ENCODE data around the gene OR2B2. TPM values are rescaled to one million over a fixed set of nuclear protein-coding genes. Genes with fewer than 3 reads are reported as not detected.

The OR2B2 gene
- total RNA-seq, 1 donor, result not detected

DNA sequence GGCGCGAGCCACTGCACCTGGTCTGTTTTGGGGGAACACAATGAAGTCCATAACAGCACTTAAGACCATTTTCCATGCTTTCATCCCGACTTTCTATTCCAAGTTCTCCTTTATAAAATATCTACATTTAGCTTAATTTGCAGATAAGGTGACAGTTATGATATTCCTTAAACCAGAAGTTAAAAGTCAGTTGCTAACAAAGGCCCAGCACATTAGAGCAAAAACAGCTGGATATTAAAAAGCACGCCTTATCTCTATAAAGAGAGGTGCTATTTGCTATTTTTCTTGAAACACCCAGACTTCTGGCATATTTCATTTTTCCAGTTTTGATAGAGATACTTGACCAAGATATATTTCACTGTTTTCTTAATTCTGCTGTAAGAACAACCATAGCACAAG lies 15.8 kb downstream of the OR2B2 start:
- no peaks in the 10 kb centered on the region for H3K9me3 ChIP-seq (ENCODE audit: low read depth, low read length)
- DNase-seq (ENCODE audit: insufficient read length, low spot score, missing footprints), result no peak
- peaks cover 17% of the 10 kb centered on the region for H3K4me1 ChIP-seq (ENCODE audit: insufficient read depth, low read length)
- TF ChIP-seq, protein P1, sequence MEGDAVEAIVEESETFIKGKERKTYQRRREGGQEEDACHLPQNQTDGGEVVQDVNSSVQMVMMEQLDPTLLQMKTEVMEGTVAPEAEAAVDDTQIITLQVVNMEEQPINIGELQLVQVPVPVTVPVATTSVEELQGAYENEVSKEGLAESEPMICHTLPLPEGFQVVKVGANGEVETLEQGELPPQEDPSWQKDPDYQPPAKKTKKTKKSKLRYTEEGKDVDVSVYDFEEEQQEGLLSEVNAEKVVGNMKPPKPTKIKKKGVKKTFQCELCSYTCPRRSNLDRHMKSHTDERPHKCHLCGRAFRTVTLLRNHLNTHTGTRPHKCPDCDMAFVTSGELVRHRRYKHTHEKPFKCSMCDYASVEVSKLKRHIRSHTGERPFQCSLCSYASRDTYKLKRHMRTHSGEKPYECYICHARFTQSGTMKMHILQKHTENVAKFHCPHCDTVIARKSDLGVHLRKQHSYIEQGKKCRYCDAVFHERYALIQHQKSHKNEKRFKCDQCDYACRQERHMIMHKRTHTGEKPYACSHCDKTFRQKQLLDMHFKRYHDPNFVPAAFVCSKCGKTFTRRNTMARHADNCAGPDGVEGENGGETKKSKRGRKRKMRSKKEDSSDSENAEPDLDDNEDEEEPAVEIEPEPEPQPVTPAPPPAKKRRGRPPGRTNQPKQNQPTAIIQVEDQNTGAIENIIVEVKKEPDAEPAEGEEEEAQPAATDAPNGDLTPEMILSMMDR (IDR thresholded peaks at IDR 0.05; ENCODE audit: extremely low read depth, low read depth, low read length), result no peak
- no peaks in the 10 kb centered on the region for H3K79me2 ChIP-seq (ENCODE audit: insufficient read depth, low read length)
- no peaks in the 10 kb centered on the region for H3K36me3 ChIP-seq (ENCODE audit: insufficient read depth, low read length)
- no peaks in the 10 kb centered on the region for H3K27me3 ChIP-seq (ENCODE audit: insufficient read depth, low read length)
- no peak overlapping the region for H3K4me3 ChIP-seq (ENCODE audit: insufficient read depth, low read length)
- H2AFZ ChIP-seq (ENCODE audit: low read length), result no peak overlapping the region
- no peaks in the 10 kb centered on the region for H4K20me1 ChIP-seq (ENCODE audit: insufficient read depth, low read length)
- no peak overlapping the region for H3K27ac ChIP-seq (ENCODE audit: low read depth, low read length)
- no peak overlapping the region for H3K4me2 ChIP-seq (ENCODE audit: insufficient read depth, low read length)

DNA sequence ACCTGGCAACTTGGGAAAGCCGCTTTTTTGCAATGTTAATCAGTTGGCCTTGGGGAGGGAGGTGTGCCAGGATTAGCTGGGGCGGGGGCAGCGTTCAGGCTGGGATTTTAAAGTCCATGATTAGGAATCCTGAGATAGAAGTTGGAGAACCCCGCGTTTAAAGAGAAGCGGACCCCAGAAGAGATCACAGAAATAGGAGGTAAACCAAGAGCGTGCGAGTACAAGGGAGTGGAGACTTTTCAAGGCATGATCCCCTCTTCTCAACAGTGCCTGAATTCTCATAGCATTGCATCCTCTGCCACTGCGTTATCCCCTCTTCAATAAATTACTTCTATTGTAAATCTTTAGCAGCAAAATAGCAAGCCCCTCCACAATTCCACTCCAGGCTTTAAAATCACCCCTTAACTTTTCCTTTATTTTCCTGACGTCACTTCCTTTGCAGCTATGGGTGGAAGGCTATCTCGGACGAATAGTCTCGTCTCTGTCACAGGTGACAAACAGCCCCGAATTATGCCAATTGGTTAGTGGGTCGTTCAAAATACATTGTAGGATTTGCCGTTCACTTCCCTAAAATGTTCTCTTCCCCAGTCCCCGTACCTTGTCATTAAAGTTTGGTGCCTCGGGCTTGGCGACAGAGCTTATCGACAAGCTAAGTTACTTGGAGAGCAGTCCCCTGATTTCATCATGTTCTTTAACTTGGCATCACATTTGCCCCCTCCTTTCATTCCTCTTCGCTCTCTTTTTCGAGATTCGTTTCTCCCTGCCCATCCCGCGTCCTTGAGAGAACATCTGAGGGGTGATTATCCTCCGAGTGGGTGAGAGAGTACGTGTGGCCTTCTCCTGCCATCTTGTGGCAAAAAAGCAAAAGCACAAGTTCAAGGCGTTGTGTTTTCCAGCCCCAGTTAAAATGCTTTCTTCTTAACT lies 17.1 kb downstream of the OR2B2 start:
- H3K4me3 ChIP-seq (ENCODE audit: insufficient read depth, low read length), result peak overlapping the region; percentile 87
- TF ChIP-seq, protein P1 (IDR thresholded peaks at IDR 0.05; ENCODE audit: extremely low read depth, low read depth, low read length), result peak; percentile 93
- no peaks in the 10 kb centered on the region for H3K9me3 ChIP-seq (ENCODE audit: low read depth, low read length)
- no peaks in the 10 kb centered on the region for H4K20me1 ChIP-seq (ENCODE audit: insufficient read depth, low read length)
- peak overlapping the region; percentile 99 for H2AFZ ChIP-seq (ENCODE audit: low read length)
- peak; percentile 86 for DNase-seq (ENCODE audit: insufficient read length, low spot score, missing footprints)
- no peaks in the 10 kb centered on the region for H3K36me3 ChIP-seq (ENCODE audit: insufficient read depth, low read length)
- peaks cover 24% of the 10 kb centered on the region for H3K4me1 ChIP-seq (ENCODE audit: insufficient read depth, low read length)
- peak overlapping the region; percentile 99 for H3K4me2 ChIP-seq (ENCODE audit: insufficient read depth, low read length)
- no peaks in the 10 kb centered on the region for H3K79me2 ChIP-seq (ENCODE audit: insufficient read depth, low read length)
- peak overlapping the region; percentile 89 for H3K27ac ChIP-seq (ENCODE audit: low read depth, low read length)
- H3K27me3 ChIP-seq (ENCODE audit: insufficient read depth, low read length), result no peaks in the 10 kb centered on the region

DNA sequence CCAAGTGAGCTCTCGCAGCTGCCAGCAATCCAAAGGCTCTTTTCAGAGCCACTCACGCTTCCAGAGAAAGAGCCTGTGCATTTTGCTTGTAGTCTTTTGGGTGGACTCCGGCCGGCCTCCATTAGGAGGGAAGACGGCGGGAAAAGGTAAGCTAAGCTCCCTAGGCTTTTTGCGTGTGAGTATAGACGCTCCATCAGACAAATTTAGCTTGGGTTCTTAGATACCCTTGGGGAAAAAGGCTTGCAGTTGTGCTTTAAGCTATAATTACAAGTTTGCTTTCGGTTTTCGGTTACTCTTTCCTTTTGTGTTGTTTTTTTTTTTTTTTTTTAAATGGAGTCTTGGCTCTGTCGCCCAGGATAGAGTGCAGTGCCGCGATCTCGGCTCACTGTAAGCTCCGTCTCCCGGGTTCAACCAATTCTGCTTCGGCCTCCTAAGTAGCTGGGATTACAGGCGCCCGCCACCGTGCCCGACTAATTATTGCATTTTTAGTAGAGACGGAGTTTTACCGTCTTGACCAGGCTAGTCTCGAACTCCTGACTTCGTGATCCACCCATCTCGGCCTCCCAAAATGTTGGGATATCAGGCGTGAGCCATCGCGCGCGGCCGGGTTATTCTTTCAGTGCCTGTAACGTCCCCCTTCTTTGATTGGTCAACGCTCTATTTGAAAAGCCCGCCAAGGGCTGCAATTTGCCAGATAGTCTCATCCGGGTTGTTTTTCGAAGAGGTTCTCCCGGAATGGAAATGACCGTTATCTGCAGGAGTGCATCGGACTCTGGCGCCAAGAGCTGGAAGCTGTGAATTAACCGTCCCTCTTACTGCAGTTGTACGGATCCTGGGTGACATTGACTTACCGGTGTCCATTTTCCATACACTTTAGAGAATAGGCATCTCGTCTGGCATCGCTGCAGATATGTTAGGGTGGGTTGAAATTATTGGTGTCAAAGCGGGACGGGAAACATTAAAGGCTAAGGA lies 18.1 kb downstream of the OR2B2 start:
- DNase-seq (ENCODE audit: insufficient read length, low spot score, missing footprints), result peak; percentile 65
- Histone ChIP-seq H3K4me2 (ENCODE audit: insufficient read depth, low read length) (peak overlapping the region; percentile 99), H3K27me3 (ENCODE audit: insufficient read depth, low read length) (no peaks in the 10 kb centered on the region), H2AFZ (ENCODE audit: low read length) (peak overlapping the region; percentile 99), H3K27ac (ENCODE audit: low read depth, low read length) (peak overlapping the region; percentile 89), H3K36me3 (ENCODE audit: insufficient read depth, low read length) (no peaks in the 10 kb centered on the region), H3K79me2 (ENCODE audit: insufficient read depth, low read length) (no peaks in the 10 kb centered on the region), H3K9me3 (ENCODE audit: low read depth, low read length) (no peaks in the 10 kb centered on the region), H4K20me1 (ENCODE audit: insufficient read depth, low read length) (no peaks in the 10 kb centered on the region), H3K4me3 (ENCODE audit: insufficient read depth, low read length) (peak overlapping the region; percentile 87), H3K4me1 (ENCODE audit: insufficient read depth, low read length) (peaks cover 28% of the 10 kb centered on the region)
- TF ChIP-seq, protein P1 (IDR thresholded peaks at IDR 0.05; ENCODE audit: extremely low read depth, low read depth, low read length), result no peak

All from osteoblast (primary cell).